Fibroblast of lung (primary cell): ENCODE data around the gene BCAT1. TPM values are rescaled to one million over a fixed set of nuclear protein-coding genes. Genes with fewer than 3 reads are reported as not detected.

Experiments
- DNase-seq, 2 donors: peaks; one replicate each; pipeline versions ENCODE4 v3.0.0 to v3.0.0-alpha.2; 2010; ENCODE audit warnings: low read depth in 2 of 2
- H2AFZ ChIP-seq: 2 replicates; pipeline ENCODE4 v1.5.1; 2012; ENCODE audit warnings: low read length, control low read depth, inconsistent platforms
- H3K27ac ChIP-seq: 2 replicates; pipeline ENCODE4 v1.5.1; 2011; ENCODE audit warnings: low read length, control low read depth; ENCODE audit not compliant: insufficient read depth
- H3K27me3 ChIP-seq: 2 replicates; pipeline ENCODE4 v1.5.1; 2011; ENCODE audit warnings: mild to moderate bottlenecking, low read length; ENCODE audit not compliant: control insufficient read depth, insufficient read depth
- H3K36me3 ChIP-seq: 2 replicates; pipeline ENCODE4 v1.5.1; 2011; ENCODE audit warnings: low read length; ENCODE audit not compliant: control insufficient read depth, insufficient read depth
- H3K4me1 ChIP-seq: 2 replicates; pipeline ENCODE4 v1.5.1; 2011; ENCODE audit warnings: low read length; ENCODE audit not compliant: control insufficient read depth, insufficient read depth; ENCODE audit errors: extremely low read depth
- H3K4me2 ChIP-seq: 2 replicates; pipeline ENCODE4 v1.5.1; 2011; ENCODE audit warnings: low read length, control low read depth; ENCODE audit not compliant: insufficient read depth; ENCODE audit errors: extremely low read depth
- H3K4me3 ChIP-seq, 4 experiments: fragments of 200-600 bp in 1 of 4; sonication (generic) in 1 of 4; replicated peaks in 1 of 4; 2 replicates each; pipeline ENCODE4 v1.5.1; 2011 to 2016; ENCODE audit warnings: low read length in 4 of 4, low read depth in 3 of 4, mild to moderate bottlenecking in 3 of 4, control low read depth in 2 of 4, inconsistent platforms in 1 of 4, mixed read lengths in 1 of 4; ENCODE audit not compliant: insufficient read depth in 1 of 4; ENCODE audit errors: control extremely low read depth in 1 of 4
- H3K79me2 ChIP-seq: 2 replicates; pipeline ENCODE4 v1.5.1; 2012; ENCODE audit warnings: mild to moderate bottlenecking, low read length, inconsistent platforms; ENCODE audit not compliant: control insufficient read depth, insufficient read depth
- H3K9ac ChIP-seq: 2 replicates; pipeline ENCODE4 v1.5.1; 2011; ENCODE audit warnings: mild to moderate bottlenecking, low read length, control low read depth; ENCODE audit not compliant: insufficient read depth
- H3K9me3 ChIP-seq: 2 replicates; pipeline ENCODE4 v1.5.1; 2012; ENCODE audit warnings: low read depth, low read length; ENCODE audit not compliant: control insufficient read depth, insufficient read depth
- H4K20me1 ChIP-seq: 2 replicates; pipeline ENCODE4 v1.5.1; 2011; ENCODE audit warnings: low read length; ENCODE audit not compliant: control insufficient read depth, insufficient read depth; ENCODE audit errors: extremely low read depth
- EZH2 ChIP-seq: IDR thresholded peaks from 2 replicates; pipeline ENCODE4 v1.5.1; 2012; ENCODE audit warnings: low read length, control low read depth, mild to moderate bottlenecking; ENCODE audit errors: missing control alignments
- polyA plus RNA-seq, 2 donors: library from polyadenylated mRNA; depleted of rRNA in 1 of 2; stranded (reverse) in 1 of 2; unstranded in 1 of 2; fragments of >200 nt; gene quantifications; 2 replicates each; pipeline ENCODE4 v1.2.1, GENCODE V29; 2011 to 2012; ENCODE audit warnings: missing spikeins in 1 of 2
- total RNA-seq: library from RNA; depleted of rRNA; stranded (reverse); fragments of >200 nt; gene quantifications from 2 replicates; pipeline ENCODE4 v1.2.1, GENCODE V29; 2014
- TF ChIP-seq, protein P1 (sequence below), 2 donors: IDR thresholded peaks in 1 of 2; conservative IDR thresholded peaks in 1 of 2; 1 replicate in 1 of 2; 2 replicates in 1 of 2; pipeline ENCODE4 v1.5.1; 2011 to 2012; ENCODE audit warnings: low read length in 2 of 2, control low read depth in 1 of 2, inconsistent platforms in 1 of 2, low read depth in 1 of 2, mild to moderate bottlenecking in 1 of 2

BCAT1 gene
- total and polyA plus RNA-seq, 2 donors (not counting 1 experiment from before 2014, with no cell fraction given), result 27.8 to 162 TPM

DNA sequence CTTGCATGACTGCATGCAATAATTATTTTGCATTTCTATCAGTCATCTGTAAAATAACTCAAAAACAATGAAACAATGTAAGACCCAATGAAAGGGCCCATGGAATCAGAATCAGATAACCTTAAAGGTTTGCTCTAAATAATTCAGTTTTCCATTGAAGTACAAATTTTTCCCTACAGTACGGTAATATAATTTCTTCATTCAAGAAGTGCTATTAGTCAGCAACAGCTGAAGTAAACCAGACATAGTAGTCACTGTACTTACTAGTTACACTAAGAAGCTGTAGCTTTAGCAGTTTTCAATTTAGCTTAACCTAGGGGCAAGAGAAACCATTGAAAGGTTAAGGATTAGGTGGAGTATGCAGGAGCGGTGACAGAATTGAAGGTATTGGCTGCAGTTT is 43.5 kb downstream of the BCAT1 start:
- no peak overlapping the region for H3K27ac ChIP-seq
- no peak overlapping the region for H2AFZ ChIP-seq
- H3K4me2 ChIP-seq, result no peak overlapping the region
- no peaks in the 10 kb centered on the region for H3K27me3 ChIP-seq
- H3K36me3 ChIP-seq, result no peaks in the 10 kb centered on the region
- no peak overlapping the region for H3K9ac ChIP-seq
- TF ChIP-seq, protein P1, sequence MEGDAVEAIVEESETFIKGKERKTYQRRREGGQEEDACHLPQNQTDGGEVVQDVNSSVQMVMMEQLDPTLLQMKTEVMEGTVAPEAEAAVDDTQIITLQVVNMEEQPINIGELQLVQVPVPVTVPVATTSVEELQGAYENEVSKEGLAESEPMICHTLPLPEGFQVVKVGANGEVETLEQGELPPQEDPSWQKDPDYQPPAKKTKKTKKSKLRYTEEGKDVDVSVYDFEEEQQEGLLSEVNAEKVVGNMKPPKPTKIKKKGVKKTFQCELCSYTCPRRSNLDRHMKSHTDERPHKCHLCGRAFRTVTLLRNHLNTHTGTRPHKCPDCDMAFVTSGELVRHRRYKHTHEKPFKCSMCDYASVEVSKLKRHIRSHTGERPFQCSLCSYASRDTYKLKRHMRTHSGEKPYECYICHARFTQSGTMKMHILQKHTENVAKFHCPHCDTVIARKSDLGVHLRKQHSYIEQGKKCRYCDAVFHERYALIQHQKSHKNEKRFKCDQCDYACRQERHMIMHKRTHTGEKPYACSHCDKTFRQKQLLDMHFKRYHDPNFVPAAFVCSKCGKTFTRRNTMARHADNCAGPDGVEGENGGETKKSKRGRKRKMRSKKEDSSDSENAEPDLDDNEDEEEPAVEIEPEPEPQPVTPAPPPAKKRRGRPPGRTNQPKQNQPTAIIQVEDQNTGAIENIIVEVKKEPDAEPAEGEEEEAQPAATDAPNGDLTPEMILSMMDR (conservative IDR thresholded peaks at IDR 0.05 in 1 of 2, IDR thresholded peaks at IDR 0.05 in 1 of 2; ENCODE audit: low read depth in 1 of 2, low read length in 2 of 2), result no peak
- TF ChIP-seq EZH2, result no peak
- H3K4me3 ChIP-seq, result no peak overlapping the region
- peaks cover 11% of the 10 kb centered on the region for H3K79me2 ChIP-seq
- H3K9me3 ChIP-seq, result no peaks in the 10 kb centered on the region
- peak; percentile 39 to 48 for DNase-seq
- H4K20me1 ChIP-seq, result no peaks in the 10 kb centered on the region
- peaks cover 10% of the 10 kb centered on the region for H3K4me1 ChIP-seq

DNA sequence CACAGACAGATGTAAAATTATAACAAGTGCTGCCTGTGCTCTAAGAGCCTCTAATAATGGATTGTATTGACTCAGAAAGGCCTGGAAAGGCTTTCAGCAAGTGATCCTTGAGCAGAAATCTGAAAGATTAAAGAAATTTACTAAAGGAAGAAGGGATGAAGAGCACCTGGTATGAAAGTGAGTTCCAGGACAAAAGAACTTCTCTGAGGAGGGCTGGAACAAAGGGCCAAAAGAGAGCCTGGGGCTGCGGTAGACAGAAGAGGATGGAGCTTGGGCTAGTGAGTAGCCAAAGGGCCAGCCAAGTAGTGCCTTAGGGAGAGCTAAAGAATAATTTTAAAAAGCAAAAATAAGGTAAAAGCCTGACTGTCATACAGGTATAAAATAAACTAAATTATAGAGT is 44.0 kb downstream of the BCAT1 start:
- no peak overlapping the region for H2AFZ ChIP-seq
- no peaks in the 10 kb centered on the region for H3K9me3 ChIP-seq
- H3K4me1 ChIP-seq, result peaks cover 10% of the 10 kb centered on the region
- no peaks in the 10 kb centered on the region for H3K36me3 ChIP-seq
- no peak overlapping the region for H3K9ac ChIP-seq
- peaks cover 11% of the 10 kb centered on the region for H3K79me2 ChIP-seq
- TF ChIP-seq EZH2, result no peak
- TF ChIP-seq, protein P1 (conservative IDR thresholded peaks at IDR 0.05 in 1 of 2, IDR thresholded peaks at IDR 0.05 in 1 of 2; ENCODE audit: low read depth in 1 of 2, low read length in 2 of 2), result no peak
- H3K4me3 ChIP-seq, result no peak overlapping the region
- no peak overlapping the region for H3K4me2 ChIP-seq
- no peak overlapping the region for H3K27ac ChIP-seq
- H4K20me1 ChIP-seq, result no peaks in the 10 kb centered on the region
- H3K27me3 ChIP-seq, result no peaks in the 10 kb centered on the region
- DNase-seq, result no peak

DNA sequence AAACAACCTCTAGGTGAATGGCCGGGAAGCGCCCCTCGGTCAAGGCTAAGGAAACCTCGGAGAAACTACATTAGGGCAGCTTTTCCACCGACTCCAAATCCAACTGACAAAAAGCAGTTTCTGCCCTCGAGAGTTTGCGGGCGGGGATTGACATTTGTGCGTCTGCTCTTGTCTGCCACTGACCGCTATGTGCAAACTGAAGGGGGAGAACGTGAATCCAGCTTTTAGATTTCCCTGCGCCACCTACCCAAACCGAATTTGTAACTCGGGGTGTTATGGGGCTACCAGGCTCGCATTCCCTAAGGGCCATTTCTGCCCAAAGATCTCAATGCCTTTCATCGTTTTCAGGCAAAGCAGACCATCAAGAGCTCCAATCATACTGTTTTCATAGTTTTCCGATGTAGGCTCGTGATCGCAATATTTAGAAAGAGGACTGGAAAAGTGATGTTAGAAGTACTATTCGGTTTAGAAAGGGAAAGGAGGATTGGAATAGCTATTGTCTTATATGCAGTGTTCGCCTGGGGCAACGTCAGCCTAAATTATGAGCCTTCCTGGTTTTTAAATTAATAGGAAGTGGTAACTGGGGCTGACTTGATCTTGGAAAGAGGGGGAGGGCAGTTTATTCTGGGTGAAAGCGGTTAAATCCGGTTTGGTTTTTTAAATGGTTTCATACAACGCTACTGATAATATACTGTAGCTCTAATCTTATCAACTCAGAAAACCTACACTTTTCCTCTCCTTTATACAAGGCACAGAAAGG is 45.4 kb downstream of the BCAT1 start:
- peak; percentile 33 to 59 for DNase-seq
- Histone ChIP-seq H3K4me2 (peak overlapping the region; percentile 98), H3K9ac (peak overlapping the region; percentile 75), H3K27ac (peak overlapping the region; percentile 76), H3K79me2 (peaks cover 13% of the 10 kb centered on the region), H3K4me1 (peaks cover 12% of the 10 kb centered on the region), H4K20me1 (no peaks in the 10 kb centered on the region), H3K4me3 (peak overlapping the region; percentile 57 to 72 (median 70)), H3K27me3 (no peaks in the 10 kb centered on the region), H2AFZ (peak overlapping the region; percentile 71), H3K9me3 (no peaks in the 10 kb centered on the region), H3K36me3 (no peaks in the 10 kb centered on the region)
- TF ChIP-seq EZH2, result no peak
- TF ChIP-seq, protein P1 (conservative IDR thresholded peaks at IDR 0.05 in 1 of 2, IDR thresholded peaks at IDR 0.05 in 1 of 2; ENCODE audit: low read depth in 1 of 2, low read length in 2 of 2), result no peak
